Urothelium cell line (cell line): ENCODE results near the gene LRRC4B.

Experiments used
- DNase-seq: peaks from one replicate; pipeline ENCODE4 v3.0.0; 2011; ENCODE audit warnings: low spot score, mixed read lengths
- FAIRE-seq: peaks from 2 replicates; lab custom pipeline; 2011; peaks lifted over from hg19 to GRCh38; lab: Jason Lieb, UNC

Gene LRRC4B

DNA sequence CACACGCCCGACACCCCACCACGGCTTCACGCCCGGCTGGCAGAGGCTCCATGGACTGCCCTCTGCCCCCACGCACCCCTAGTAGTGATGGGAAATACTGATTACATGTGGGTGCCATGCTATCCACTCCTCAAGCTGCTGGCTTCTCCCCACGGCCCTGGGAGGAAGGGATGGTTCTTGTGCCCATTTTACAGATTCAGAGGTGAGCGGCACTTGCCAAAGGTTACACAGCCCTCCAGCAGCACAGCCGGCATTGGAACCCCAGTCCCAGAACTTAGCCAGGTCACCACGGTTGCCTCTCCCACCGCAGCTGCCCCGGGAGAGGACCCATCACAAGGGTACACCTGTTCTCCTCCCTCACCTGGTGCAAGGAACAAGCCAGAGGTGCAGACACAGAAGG lies 13.2 kb downstream of the LRRC4B start:
- FAIRE-seq = peak; percentile 62
- no peak for DNase-seq

DNA sequence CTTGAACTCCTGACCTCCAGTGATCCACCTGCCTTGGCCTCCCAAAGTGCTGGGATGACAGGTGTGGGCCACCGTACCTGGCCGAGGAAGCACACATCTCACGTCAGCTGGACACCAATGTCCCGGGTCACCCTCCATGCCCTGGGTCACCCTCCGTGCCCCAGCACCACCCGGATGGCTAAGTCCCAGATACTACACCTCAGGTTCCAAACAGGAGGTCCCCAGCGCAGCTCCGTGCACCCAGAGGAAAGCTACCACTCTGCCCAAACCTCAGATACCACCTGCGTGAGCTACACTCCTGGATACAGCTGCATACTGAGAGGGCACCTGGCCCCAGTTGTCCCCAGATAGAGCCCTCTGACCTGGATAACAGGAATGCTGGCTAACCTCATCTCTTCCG lies 14.0 kb downstream of the LRRC4B start:
- no peak for DNase-seq
- no peak for FAIRE-seq

DNA sequence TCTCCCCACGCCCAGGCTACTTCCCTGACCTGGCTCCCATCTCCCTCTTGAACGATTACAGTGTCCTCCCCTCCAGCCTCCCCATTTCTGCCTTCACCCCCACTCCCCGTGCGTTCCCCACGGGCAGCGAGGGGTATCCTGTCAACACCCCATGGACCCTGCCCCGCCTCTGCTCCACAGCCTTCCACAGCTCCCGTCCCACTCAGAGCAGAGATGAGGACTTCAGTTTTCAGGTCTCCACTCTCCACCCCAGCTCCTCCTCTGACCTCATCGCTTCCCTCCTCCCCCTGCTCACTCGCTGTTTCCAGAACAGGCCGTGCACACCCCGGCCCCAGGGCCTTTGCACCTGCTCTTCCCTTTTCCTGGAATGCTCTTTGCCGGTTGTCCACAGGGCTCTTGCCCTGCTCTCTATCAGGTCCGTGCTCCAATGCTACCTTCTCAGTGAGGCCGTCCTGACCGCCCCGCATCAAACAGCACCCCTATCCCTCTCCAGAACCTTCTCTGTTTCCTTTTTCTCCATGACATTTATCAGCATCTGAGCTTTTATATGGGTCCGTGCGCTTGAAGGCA lies 15.0 kb downstream of the LRRC4B start:
- FAIRE-seq (peak; percentile 58), DNase-seq (no peak)

DNA sequence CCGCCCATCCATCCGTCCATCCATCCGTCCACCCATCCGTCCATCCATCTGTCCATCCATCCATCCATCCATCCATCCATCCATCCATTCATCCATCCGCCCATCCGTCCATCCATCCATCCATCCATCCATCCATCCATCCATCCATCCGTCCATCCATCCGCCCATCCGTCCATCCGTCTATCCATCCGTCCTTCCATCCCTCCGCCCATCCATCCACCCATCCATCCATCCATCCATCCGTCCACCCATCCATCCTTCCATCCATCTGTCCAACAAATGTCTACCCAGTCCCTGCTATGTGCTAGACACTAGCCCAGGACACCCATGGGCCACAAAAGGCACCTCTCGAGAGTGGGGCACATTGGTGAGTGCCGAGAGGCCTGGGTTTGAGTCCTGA lies 15.7 kb downstream of the LRRC4B start:
- DNase-seq = no peak
- FAIRE-seq = no peak

DNA sequence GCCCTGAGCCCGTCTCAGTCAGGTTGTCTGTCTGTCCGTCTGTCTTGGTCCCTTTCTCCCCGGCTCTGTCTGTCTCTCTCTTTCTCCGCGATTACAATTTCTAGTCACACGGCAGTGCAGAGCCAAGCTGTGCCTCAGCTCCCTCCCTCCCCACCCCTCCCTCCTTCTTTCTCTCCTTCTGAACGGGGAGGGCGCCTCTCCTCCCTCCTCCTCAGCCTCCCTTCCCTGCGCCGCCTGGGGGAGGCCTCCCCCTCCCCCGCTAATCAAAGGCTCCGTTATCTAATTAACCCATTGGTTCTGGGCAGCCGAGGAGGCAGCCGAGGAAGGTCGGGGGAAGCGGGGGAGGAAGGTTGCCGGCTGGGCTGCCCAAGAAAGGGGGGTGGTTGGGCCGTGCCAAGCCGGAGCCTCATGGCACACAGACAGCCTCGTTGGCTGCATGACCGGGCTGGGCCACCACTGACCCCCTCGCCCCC lies 16.5 kb downstream of the LRRC4B start:
- DNase-seq (no peak), FAIRE-seq (peak; percentile 23)

DNA sequence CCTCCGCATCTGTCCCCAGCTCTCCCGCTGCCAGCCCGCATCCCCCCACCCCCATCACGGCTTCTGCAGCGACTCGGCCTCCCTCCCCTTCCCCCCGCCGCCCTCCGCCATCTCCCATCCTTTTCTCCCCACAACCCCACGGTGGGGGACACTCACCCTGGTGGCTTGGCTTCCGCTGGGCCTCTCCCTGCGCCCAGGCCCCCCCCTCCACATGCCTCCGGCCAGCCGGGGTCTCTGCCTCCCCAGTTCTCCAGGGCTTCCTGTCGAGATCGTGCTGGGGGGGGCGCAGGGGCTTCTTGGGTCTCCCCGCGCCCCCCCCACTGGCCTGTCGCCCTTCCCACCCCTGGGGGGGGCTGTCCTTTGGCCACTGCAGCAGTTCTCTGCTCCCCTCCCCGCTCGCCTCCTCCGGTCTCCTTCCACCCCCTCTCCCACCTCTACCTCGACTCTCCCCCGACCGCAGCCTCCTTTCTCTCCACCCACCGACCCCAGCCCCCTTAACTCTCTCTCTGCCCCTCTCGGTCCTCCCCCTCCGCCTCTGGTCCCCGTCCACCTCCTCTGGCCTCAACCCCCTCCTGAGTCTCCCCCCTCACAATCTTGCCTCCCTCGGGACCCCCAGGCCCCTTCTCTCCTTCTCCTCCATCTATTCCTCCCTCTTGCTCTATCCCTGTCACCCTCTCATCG lies 17.1 kb downstream of the LRRC4B start:
- no peak for DNase-seq

DNA sequence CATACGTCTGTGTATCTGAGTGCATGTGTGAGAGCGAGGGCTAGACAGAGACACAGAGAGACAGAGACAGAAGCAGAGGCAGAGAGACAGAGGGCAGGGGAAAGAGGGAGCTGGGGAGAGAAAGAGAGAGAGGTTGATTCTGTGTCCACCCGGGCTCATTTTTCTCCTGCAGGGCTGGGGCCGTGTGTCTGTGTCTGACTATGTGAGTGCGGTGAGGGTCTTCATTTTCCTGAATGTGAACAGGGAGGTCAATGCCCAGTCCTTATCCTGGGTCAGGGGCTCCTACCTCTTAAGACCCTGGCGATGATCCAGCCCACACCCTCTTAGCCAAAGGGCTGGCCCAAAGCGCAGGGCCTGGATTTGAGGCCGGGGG lies 17.7 kb downstream of the LRRC4B start:
- DNase-seq (no peak), FAIRE-seq (no peak)

More for the DNA sequence above, 17.1 kb downstream of the LRRC4B start:
- no peak for FAIRE-seq

DNA sequence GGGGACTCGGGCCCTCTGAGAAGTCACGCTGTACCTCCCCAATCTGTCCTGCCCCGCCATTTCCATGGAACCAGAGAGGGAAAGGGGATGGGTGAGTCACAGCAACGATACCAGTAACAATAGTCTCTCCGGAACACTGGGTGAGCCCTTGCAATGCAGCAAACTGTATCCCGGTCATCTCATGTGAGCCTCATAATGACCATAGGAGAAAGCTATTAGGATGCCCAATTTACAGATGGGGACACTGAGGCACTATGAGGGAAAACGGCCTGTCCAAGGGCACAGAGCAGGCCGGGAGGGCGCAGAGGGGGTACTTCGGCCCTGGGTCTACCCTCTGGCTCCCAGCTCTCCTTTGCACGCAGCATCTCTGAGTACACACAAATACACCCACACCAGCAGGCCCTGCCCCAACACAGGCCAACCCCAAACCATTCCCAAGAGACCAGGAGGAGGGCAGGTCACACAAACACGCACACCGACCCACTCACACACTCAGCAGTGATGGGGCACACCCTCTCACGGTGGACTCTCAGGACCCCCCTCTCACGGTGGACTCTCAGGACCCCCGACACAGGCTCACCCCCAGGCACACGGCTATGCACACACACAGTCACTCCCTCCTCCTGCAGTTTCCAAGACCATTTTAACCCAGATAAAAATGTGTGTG lies 18.2 kb downstream of the LRRC4B start:
- FAIRE-seq = no peak

DNA sequence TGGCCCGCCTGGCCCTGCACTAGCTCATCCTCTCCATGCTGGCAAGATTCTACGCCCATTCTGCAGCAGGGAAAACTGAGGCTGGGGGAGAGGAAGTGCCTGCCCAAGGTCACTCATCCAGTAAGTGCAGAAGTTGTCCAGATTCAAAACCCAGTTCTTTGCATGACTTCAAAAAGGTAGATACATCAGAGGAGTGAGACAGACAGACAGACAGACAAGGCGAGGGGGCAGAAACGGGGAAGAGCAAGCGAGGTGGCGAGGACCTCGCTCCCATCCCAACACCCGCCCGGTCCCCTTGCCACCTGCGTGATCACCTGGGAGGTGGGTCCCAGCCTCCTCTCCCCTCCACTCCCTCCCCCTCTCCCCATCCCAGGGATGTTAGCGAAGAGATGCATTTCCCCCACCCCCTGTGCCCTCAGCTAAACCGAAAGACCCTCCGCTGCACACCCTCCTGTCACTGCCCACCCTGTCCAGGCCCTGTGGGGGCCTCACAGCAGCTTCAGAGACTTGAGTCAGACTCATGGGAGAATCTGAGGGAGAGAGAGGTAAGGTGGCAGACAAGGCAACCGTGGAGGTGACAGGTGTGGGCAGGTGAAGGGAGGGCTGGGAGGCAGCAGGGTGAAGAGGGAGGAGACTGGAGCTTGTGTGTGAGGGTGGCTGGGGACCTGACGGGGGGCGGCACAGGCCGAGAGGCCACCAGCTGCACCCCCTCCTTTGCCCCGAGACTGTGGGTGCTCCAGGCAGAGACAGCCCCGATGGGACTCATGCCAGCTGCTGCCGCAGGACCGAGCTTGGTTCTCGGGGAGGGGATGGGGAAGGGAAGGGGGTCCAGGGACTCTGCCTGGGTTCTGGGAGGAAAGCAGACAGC lies 18.9 kb downstream of the LRRC4B start:
- DNase-seq = no peak
- FAIRE-seq = no peak

More for the DNA sequence above, 18.2 kb downstream of the LRRC4B start:
- no peak for DNase-seq

DNA sequence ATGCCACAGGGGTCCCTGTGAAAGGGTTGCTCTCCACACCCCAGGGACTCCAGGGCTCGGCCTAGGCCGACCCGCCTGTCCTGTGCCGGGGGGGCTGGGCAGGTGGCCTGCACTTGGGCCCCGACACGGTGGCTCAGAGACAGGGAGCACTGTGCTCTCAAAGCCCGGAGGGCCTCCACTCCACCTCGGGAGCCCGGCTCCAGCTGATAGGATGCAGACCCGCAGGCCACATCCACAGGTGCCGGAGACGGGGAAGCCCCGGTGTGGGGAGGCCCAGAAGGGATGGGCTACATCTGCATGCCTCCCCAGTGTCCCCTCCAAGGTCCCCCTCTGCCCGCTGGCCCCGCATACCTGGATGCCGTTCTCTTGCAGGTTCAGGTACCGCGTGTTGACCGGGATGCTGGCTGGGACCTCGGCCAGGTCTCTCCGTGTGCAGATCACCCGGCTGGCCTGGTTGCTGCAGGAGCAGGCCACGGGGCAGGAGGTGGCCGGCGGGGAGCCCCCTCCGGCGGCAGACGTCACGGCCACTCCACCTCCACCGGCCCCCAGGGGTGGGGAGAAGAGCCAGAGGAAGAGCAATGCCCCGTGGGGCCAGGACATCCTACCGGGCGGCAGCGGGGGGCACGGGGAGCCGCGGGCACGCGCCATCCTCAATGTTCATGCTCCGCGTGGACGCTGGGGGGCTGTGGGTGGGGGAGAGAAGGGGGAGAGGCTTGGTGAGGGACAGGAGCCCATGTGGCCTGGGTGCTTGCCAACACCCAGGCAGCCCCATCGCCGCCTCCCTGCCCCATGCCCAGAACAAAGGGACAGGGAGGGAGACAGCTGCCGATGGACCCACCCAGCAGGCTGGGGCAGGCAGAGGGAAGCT lies 19.8 kb downstream of the LRRC4B start:
- FAIRE-seq = no peak

DNA sequence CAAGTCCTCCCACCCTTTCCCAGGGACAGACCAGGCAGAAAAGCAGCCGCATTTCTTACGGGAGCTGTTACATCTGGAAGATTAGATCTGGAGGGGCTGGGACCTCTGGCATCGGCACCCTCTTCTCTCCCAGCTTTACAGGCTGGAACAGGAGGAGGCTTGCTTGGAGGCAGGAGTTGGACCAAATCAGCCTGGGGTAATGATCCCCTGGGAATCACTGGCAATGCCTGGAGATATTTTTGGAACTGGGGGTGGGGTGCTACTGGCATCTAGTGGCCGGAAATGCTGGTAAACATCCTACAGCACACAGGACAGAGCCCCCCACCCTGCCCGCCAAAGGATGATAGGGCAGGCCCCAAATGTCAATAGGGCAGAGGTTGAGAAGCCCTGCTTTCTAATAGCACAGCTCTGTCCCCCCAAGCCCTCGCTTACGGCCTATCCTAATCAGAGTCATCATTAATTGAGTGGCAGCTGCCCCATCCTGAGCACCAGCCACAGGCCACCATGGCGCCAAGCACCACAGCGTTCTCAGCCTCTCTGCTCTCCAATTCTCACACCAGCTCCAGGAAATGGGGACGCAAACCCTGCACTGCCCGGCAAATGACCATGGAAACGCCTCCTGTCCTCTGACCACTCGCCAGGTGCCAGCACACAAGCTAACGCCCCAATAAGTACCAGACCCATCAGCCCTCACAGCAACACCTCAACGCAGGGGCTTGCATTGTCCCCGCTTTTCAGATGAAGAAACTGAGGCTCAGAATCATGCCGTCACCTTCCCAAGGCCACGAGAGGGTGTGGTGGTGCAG lies 20.6 kb downstream of the LRRC4B start:
- DNase-seq (no peak), FAIRE-seq (no peak)

More for the DNA sequence above, 19.8 kb downstream of the LRRC4B start:
- no peak for DNase-seq

DNA sequence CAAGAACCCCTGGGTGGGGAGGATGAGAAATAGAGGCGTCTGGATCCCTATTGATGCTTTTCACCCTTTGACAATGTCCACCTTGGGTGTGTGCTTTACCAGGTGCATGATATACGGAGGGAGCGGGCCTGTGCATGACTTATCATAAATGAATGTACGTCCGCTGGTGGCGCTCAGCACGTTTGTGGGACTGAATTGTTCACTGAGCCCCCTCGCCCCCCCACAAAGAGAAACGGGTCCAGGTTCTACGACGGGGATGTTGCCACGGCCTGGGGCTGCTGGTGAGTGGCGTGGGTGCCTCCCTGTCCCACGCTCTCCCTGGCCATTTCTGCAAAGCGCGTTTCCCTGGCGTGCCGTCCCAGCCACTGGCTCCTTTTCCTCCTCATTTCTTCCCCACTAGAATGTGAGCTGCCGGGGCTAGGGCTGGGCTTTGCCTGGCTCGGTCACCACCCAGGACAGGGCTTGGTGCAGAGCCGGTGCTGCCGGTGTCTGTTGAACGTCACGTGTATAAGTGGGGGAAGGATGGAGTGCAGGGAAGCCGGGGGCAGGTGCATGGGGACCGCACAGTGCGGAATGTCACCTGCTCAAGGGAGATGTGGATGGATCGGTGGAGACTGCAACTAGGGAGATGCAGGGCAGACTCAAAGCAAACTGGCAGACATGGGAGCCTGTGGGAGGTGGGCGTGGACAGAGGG lies 21.6 kb downstream of the LRRC4B start:
- FAIRE-seq (no peak), DNase-seq (no peak)

DNA sequence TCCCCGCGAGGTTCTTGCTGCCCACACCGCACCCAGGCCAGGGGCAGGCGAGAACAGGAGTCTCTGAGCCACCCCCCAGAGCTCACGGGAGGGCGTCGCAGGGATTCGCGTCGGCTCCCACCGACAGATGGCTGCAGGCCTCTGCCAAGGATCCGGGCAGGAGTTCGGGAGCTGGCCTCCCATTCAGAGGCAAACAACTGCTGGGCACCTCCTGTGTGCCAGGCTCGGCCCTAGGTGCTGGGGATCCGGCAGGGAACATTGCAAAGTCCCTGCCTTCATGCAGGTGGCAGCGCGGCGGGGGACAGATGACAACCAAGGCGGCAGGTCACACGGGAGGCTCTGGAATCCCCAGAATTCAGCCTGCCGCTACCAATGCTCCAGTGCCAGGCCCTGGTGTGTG lies 25.3 kb downstream of the LRRC4B start:
- DNase-seq (no peak), FAIRE-seq (no peak)

DNA sequence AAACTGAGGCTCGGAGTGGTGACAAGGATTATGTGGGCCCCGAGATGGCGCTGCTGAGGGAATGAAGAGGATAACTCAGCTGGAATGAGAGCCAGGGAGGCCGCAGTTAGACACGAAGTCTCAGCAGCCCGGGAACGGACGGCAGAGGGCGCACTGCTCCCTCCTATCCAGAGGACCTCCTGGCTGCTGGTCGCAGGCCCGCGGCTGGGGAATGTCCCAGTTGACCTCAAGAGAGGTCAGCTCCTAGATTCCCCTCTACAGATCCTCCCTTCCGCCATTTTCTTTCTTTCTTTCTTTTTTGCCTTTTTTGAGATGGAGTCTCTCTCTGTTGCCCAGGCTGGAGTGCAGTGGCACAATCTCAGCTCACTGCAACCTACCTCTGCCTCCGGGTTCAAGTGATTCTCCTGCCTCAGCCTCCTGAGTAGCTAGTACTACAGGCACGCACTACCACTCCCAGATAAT lies 30.4 kb downstream of the LRRC4B start:
- no peak for FAIRE-seq
- DNase-seq = peak; percentile 90

DNA sequence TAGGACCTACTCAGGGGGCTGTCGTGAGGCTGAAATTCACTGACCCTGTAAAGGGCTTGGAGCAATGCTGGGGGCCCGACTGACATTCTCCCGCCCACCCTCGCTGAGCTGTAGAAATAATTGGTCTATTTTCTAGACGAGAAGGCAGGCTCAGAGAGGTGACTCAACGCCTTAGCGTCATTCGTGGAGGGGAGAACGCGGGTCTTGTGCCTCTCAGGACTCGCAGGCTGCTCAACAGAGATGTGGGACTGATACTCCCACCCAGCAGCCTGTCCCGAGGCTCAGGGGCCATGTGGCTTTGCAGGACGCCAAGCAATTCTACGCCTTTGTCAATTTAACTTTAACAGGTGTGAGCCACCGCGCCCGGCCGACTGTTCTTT lies 30.9 kb downstream of the LRRC4B start:
- FAIRE-seq (no peak), DNase-seq (no peak)

DNA sequence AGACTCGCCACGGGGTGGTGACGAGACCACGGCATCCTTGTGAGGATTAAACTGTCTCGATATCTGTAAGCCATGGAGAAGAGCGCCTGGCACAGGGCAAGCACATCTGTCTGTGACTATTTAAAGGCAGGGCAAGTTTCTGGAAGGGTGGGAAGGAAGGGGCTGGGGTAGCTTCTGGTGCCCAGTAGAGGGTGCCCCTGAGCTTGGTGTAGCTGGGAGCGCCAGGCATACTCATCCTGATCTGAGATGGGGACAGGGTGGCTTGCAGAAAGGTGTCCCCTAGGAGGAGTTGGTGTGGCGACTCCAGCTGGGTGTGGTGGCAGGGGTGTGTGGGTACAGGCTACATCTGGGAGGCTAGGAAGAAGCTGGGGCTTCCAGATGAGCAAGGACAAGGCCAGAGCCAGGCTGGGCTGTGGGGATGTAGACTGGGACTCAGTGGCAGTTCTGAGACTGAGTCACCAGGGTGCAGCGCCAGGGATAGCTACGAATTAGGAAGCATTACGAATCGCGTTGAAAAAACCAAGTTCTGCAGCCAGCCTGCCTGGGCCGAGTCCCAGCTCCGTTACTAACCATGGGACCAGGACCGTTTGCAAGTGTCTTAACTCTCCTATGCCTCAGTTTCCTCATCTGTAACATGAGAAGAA lies 31.5 kb downstream of the LRRC4B start:
- DNase-seq = no peak
- FAIRE-seq = no peak

DNA sequence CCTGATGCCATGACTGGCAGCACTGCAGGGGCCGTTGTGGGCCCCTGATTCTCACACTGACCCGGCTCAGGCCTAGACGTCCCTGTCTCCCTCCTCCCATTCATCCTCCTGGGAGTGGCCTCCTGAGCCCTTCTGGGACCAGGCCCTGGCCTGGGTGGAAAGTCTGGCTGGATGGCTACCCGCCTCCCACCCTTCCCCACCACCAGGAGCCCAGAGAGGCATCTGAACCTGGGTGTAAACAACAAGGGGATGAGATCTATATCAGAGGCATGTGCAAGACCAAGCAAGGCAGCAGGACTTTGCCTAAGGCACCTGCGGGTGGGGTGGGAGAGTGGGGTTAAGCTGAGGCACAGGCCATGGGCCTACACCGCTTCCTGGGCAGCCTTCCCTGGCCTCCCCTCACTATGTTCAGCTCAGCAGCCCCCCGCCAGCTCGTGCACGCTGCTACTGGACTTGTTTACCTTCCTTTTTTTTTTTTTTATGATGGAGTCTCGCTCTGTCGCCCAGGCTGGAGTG lies 32.5 kb downstream of the LRRC4B start:
- no peak for DNase-seq
- FAIRE-seq = no peak

DNA sequence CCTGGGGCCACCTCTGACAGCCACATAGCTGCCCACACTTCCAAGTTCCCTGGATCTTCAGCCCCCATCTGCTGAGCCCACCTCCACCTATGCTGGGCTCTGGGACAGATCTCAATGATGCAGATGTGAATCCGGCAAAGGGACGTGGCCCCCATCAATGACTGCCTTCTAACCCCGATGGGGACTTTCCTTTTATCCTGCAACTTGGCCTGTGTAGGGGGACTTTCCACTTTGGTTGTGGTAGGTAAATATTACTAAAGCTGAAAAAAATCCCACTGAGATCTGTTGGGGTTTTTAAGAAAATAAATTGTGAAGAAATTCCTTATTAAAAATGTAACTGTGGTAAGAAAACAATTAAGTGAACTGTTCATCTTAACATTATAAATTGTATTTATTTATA lies 33.8 kb downstream of the LRRC4B start:
- no peak for DNase-seq
- no peak for FAIRE-seq
